ENCODE results near the gene SKIDA1.

SKIDA1 gene

DNA sequence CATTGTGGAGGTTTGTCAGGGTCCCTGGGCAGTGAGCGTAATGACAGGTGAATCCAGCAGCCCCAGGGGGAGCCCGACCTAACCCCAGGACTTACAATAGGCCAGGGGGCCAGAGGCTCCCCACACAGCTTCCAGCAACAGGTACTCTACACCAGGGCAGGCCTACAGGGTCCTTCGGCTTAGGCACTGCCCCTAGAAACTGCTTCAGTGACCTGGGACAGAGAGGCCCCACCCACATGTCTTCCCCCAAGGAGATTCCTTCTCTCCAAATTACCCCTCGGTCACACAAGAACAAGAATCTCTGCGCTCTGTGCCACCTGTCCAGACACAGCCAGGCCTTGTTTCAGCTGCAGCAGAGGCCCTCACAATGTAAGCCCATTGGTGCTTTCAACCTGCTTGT is 24.4 kb downstream of the SKIDA1 start:
- no peak overlapping the region for H3K4me3 ChIP-seq (ENCODE audit: low read depth, low read length)
- POLR2A ChIA-PET: no interaction called here
- CTCF ChIA-PET: no interaction called here
- TF ChIP-seq CTCF (IDR thresholded peaks at IDR 0.05; ENCODE audit: insufficient read depth, low read length, missing control alignments): no peak
- DNase-seq (ENCODE audit: low read depth, low spot score): no peak

DNA sequence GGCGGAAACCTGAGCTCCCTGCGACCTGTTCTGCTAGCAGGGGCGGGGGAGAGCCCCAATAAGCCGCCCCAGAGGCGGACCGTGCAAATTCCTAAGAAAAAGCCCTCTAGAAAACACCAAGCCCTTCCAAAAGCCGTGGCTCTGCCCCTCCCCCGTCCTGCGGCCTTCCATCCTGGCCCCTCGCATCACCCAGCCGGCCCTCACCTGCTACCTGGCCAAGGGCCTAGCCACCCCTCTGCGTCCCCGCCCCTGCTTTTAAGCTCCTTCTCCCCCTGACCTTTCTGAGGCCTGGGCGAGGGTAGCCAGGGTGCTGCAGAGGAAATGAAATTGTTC is 24.9 kb downstream of the SKIDA1 start:
- POLR2A ChIA-PET: no interaction called here
- CTCF ChIA-PET: no interaction called here
- DNase-seq (ENCODE audit: low read depth, low spot score): no peak
- TF ChIP-seq CTCF (IDR thresholded peaks at IDR 0.05; ENCODE audit: insufficient read depth, low read length, missing control alignments): no peak
- H3K4me3 ChIP-seq (ENCODE audit: low read depth, low read length): no peak overlapping the region

- CTCF ChIA-PET: no interaction called here
- POLR2A ChIA-PET: no interaction called here
- TF ChIP-seq CTCF (IDR thresholded peaks at IDR 0.05; ENCODE audit: insufficient read depth, low read length, missing control alignments): no peak
Measured at GRCh38 chr10:21499701-21500577, 25.5 kb downstream of the SKIDA1 start.

GRCh38 chr10:21498986-21499385 is 26.5 kb downstream of the SKIDA1 start:
- no peak for DNase-seq (ENCODE audit: low read depth, low spot score)

More at GRCh38 chr10:21499701-21500577, 25.5 kb downstream of the SKIDA1 start:
- no peak for DNase-seq (ENCODE audit: low read depth, low spot score)
- no peak overlapping the region for H3K4me3 ChIP-seq (ENCODE audit: low read depth, low read length)

DNA sequence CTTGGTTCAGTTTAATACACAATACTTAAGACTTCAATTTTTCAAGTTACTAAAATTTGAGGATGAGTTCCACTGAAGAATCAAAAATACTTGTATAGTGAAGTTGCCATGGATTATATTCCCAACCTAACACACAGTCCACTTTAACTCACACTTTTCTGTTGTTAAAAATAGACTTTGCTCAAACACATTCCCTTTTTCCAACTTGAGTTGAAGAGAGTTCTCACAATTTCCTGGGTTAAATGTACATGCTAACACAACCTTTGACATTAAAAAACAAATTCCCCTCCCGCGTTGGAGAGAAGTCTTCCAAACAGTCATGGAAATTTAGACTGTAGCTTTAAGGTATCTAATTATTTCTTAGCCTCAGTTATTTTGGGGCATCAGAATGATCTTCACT is 27.1 kb downstream of the SKIDA1 start:
- DNase-seq (ENCODE audit: low read depth, low spot score): no peak
- CTCF ChIA-PET: interaction anchor here (1.2 to 9.5 kb wide), 5 partner anchors 9 to 220 kb away, joined by 3 to 125 read pairs (median 4); no protein-coding TSS in a partner anchor
- H3K4me3 ChIP-seq (ENCODE audit: low read depth, low read length): no peak overlapping the region
- POLR2A ChIA-PET: interaction anchor here (0.6 kb wide), 1 partner anchor 20 kb away, joined by 4 read pairs; no protein-coding TSS in a partner anchor
- no peak for TF ChIP-seq CTCF (IDR thresholded peaks at IDR 0.05; ENCODE audit: insufficient read depth, low read length, missing control alignments)

More at GRCh38 chr10:21498986-21499385, 26.5 kb downstream of the SKIDA1 start:
- no peak for TF ChIP-seq CTCF (IDR thresholded peaks at IDR 0.05; ENCODE audit: insufficient read depth, low read length, missing control alignments)
- ChIA-PET POLR2A (no interaction called here), CTCF (interaction anchor here (1.5 to 5.9 kb wide), 2 partner anchors 10 kb away, joined by 4 to 51 read pairs; no protein-coding TSS in a partner anchor)
- H3K4me3 ChIP-seq (ENCODE audit: low read depth, low read length): no peak overlapping the region

DNA sequence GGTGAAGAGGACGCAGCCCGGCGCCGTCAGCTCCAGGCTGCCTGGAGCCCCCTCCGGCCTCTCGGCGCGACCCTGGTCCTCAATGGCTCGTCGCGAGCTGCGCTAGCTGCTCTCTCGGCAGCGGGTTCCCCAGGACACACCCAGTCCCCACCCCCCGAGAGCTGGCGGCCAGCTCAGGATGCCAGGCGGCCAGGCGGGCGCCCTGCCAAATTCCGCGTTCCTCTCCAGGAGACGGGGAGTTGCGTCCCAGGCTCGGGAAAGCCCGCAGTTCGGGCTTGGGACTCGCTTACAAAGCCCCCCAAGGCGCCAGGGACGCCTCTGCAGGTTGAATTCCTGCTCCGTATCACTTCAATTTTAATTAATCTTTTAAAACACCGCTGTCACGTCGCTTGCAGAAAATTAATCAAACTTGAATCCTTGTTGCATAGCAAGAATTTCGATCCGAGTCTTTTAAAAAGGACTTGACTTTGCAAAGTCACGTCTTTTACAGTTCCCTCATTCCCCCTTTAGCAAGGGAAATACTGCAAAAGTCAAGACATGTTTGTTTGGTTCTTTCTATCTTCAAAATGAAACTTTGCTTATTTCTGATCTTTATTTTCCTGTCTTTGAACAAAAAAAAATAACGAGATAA is 28.2 kb downstream of the SKIDA1 start:
- TF ChIP-seq CTCF (IDR thresholded peaks at IDR 0.05; ENCODE audit: insufficient read depth, low read length, missing control alignments): no peak
- DNase-seq (ENCODE audit: low read depth, low spot score): no peak
- ChIA-PET CTCF (interaction anchor here (0.7 to 9.5 kb wide), 18 partner anchors 12 to 1215 kb away, joined by 3 to 125 read pairs (median 9); partner anchors contain the start of genes DNAJC1 and SKIDA1), POLR2A (interaction anchor here (0.7 to 1.5 kb wide), 4 partner anchors 12 to 218 kb away, joined by 3 to 7 read pairs (median 4); partner anchors contain the start of gene SKIDA1)
- H3K4me3 ChIP-seq (ENCODE audit: low read depth, low read length): peak overlapping the region; percentile 85
